IMR-90 (cell line): ENCODE data around the gene TCEAL3. TPM values are rescaled to one million over a fixed set of nuclear protein-coding genes. Genes with fewer than 3 reads are reported as not detected.

Experiments
- ATAC-seq: fragments of 200-7000 bp; cut with Tn5 transposase; 2 replicates; pipeline ENCODE4 v1.9.1; 2020; ENCODE audit warnings: low read depth, mild to moderate bottlenecking, moderate library complexity
- BruUV-seq: library from RNA; stranded (reverse); fragments of 400-500 nt; replicated peaks from 2 replicates; lab custom pipeline; 2021; lab: Mats Ljungman, UMichigan
- CTCF ChIA-PET: fragments of 300-600 bp; formaldehyde crosslinking; extraction: SDS; loops from one replicate; lab custom pipeline; 2021; ENCODE audit warnings: antibody characterized with exemption; lab: Yijun Ruan, JAX
- POLR2A ChIA-PET: fragments of 300-600 bp; sonication (Branson Sonifier 250); formaldehyde crosslinking; loops from one replicate; lab custom pipeline; 2022; ENCODE audit warnings: antibody characterized with exemption; ENCODE audit not compliant: unreplicated experiment; lab: Charles Lee
- DNase-seq: peaks from one replicate; pipeline ENCODE4 v3.0.0; 2013
- H2AFZ ChIP-seq: replicated peaks from 2 replicates; pipeline ENCODE3; 2013; ENCODE audit warnings: low read length, mild to moderate bottlenecking; ENCODE audit not compliant: poor library complexity
- H2AK5ac ChIP-seq: 2 replicates; pipeline ENCODE4 v1.6.1; 2013; ENCODE audit warnings: low read depth, low read length, inconsistent platforms
- H2AK9ac ChIP-seq: replicated peaks from 2 replicates; pipeline ENCODE3; 2013; ENCODE audit warnings: mild to moderate bottlenecking, low read depth, low read length, moderate library complexity; ENCODE audit not compliant: poor library complexity
- H2BK120ac ChIP-seq: 2 replicates; pipeline ENCODE4 v1.6.1; 2013; ENCODE audit warnings: low read depth, low read length, inconsistent platforms
- H2BK15ac ChIP-seq: 3 replicates; pipeline ENCODE4 v1.6.1; 2013; ENCODE audit warnings: low read depth, low read length, inconsistent platforms
- H2BK20ac ChIP-seq: 2 replicates; pipeline ENCODE4 v1.6.1; 2013; ENCODE audit warnings: low read depth, mild to moderate bottlenecking, inconsistent platforms, low read length, moderate library complexity
- H2BK5ac ChIP-seq: 2 replicates; pipeline ENCODE4 v1.6.1; 2013; ENCODE audit warnings: mild to moderate bottlenecking, low read depth, low read length, inconsistent platforms; ENCODE audit not compliant: poor library complexity, severe bottlenecking
- H3K14ac ChIP-seq: replicated peaks from 2 replicates; pipeline ENCODE4 v1.6.1; 2013; ENCODE audit warnings: low read depth, low read length, inconsistent platforms
- H3K18ac ChIP-seq: 2 replicates; pipeline ENCODE4 v1.6.1; 2013; ENCODE audit warnings: low read depth, low read length, control low read depth
- H3K23ac ChIP-seq: 2 replicates; pipeline ENCODE4 v1.6.1; 2013; ENCODE audit warnings: low read depth, low read length, inconsistent platforms
- H3K27ac ChIP-seq: 2 replicates; pipeline ENCODE4 v1.5.1; 2013; ENCODE audit warnings: mild to moderate bottlenecking, control low read depth, low read length; ENCODE audit not compliant: insufficient read depth
- H3K27me3 ChIP-seq: 2 replicates; pipeline ENCODE4 v1.6.1; 2013; ENCODE audit warnings: low read length; ENCODE audit not compliant: control insufficient read depth, insufficient read depth
- H3K36me3 ChIP-seq: 2 replicates; pipeline ENCODE4 v1.6.1; 2013; ENCODE audit warnings: low read length, mixed read lengths; ENCODE audit not compliant: control insufficient read depth, insufficient read depth
- H3K4ac ChIP-seq: 2 replicates; pipeline ENCODE4 v1.6.1; 2013; ENCODE audit warnings: low read depth, low read length, inconsistent platforms
- H3K4me1 ChIP-seq: 2 replicates; pipeline ENCODE4 v1.6.1; 2013; ENCODE audit warnings: low read length, mixed read lengths; ENCODE audit not compliant: control insufficient read depth, insufficient read depth
- H3K4me2 ChIP-seq: 2 replicates; pipeline ENCODE4 v1.6.1; 2013; ENCODE audit warnings: low read depth, mild to moderate bottlenecking, control low read depth, low read length, moderate library complexity
- H3K4me3 ChIP-seq: 2 replicates; pipeline ENCODE4 v1.5.1; 2013; ENCODE audit warnings: low read depth, mild to moderate bottlenecking, control low read depth, low read length, moderate library complexity; ENCODE audit not compliant: insufficient read depth
- H3K56ac ChIP-seq: 2 replicates; pipeline ENCODE4 v1.6.1; 2013; ENCODE audit warnings: low read length, inconsistent platforms; ENCODE audit not compliant: insufficient read depth; ENCODE audit errors: extremely low read depth
- H3K79me1 ChIP-seq, 2 experiments: 2 replicates each; pipeline ENCODE4 v1.6.1; 2013; ENCODE audit warnings: low read length in 2 of 2, inconsistent platforms in 1 of 2, low read depth in 1 of 2
- H3K9ac ChIP-seq: 2 replicates; pipeline ENCODE4 v1.6.1; 2013; ENCODE audit warnings: low read depth, low read length, control low read depth
- H3K9me1 ChIP-seq: 2 replicates; pipeline ENCODE4 v1.6.1; 2013; ENCODE audit warnings: low read length, inconsistent platforms; ENCODE audit not compliant: insufficient read depth
- H3K9me3 ChIP-seq: 2 replicates; pipeline ENCODE4 v1.6.1; 2013; ENCODE audit warnings: low read length; ENCODE audit not compliant: control insufficient read depth, insufficient read depth
- H4K20me1 ChIP-seq: 2 replicates; pipeline ENCODE4 v1.6.1; 2013; ENCODE audit warnings: low read length, inconsistent platforms; ENCODE audit not compliant: insufficient read depth
- H4K5ac ChIP-seq: 2 replicates; pipeline ENCODE4 v1.6.1; 2013; ENCODE audit warnings: mild to moderate bottlenecking, low read depth, low read length, control low read depth
- H4K8ac ChIP-seq, 2 experiments: 2 replicates each; pipeline ENCODE4 v1.6.1; 2013; ENCODE audit warnings: low read depth in 2 of 2, low read length in 2 of 2, control low read depth in 1 of 2, inconsistent platforms in 1 of 2
- H4K91ac ChIP-seq: 2 replicates; pipeline ENCODE4 v1.6.1; 2013; ENCODE audit warnings: low read depth, low read length, inconsistent platforms; ENCODE audit not compliant: insufficient read depth
- BHLHE40 ChIP-seq: fragments of 150-350 bp; IDR thresholded peaks from 2 replicates; pipeline ENCODE4 v1.6.1; 2016; ENCODE audit warnings: mild to moderate bottlenecking, low read depth, low read length
- CEBPB ChIP-seq: IDR thresholded peaks from 2 replicates; pipeline ENCODE4 v1.6.1; 2012; ENCODE audit warnings: low read depth, low read length, improper control_type of control experiment
- CHD1 ChIP-seq: IDR thresholded peaks from 2 replicates; pipeline ENCODE4 v1.6.1; 2012; ENCODE audit warnings: low read depth, low read length, improper control_type of control experiment
- FOS ChIP-seq: fragments of 150-350 bp; IDR thresholded peaks from 2 replicates; pipeline ENCODE4 v1.6.1; 2016; ENCODE audit warnings: low read depth, low read length
- MXI1 ChIP-seq: IDR thresholded peaks from 2 replicates; pipeline ENCODE4 v1.6.1; 2012; ENCODE audit warnings: low read depth, mild to moderate bottlenecking, low read length, moderate library complexity, borderline replicate concordance
- POLR2A ChIP-seq: IDR thresholded peaks from 2 replicates; pipeline ENCODE4 v1.6.1; 2012; ENCODE audit warnings: mild to moderate bottlenecking, low read depth, low read length
- RAD21 ChIP-seq: IDR thresholded peaks from 2 replicates; pipeline ENCODE4 v1.6.1; 2012; ENCODE audit warnings: low read length, improper control_type of control experiment
- RCOR1 ChIP-seq: IDR thresholded peaks from 2 replicates; pipeline ENCODE4 v1.6.1; 2012; ENCODE audit warnings: mild to moderate bottlenecking, low read length, improper control_type of control experiment; ENCODE audit not compliant: insufficient replicate concordance
- WGBS, 2 experiments: methylation state at CpG; one replicate each; pipeline versions ENCODE4 v1.1.5 to v1.1.7; 2013; ENCODE audit warnings: missing lambda C conversion rate in 2 of 2; ENCODE audit not compliant: insufficient read length in 1 of 2; ENCODE audit errors: extremely low coverage in 2 of 2; 5-methylcytosine and 5-hydroxymethylcytosine counted together
- dilution Hi-C: fragments of 300-500 bp; cut with HindIII; formaldehyde crosslinking; loops from one replicate; pipeline ENCODE4 v1.14.3; 2018; ENCODE audit warnings: low sequenced_read_pairs; ENCODE audit not compliant: unreplicated experiment
- in situ Hi-C: fragments of 300-500 bp; cut with MboI; formaldehyde crosslinking; loops from 3 replicates; pipeline ENCODE4 v1.14.3; 2019; ENCODE audit warnings: low sequenced_read_pairs, inconsistent platforms, mixed read lengths
- intact Hi-C: fragments of 100-400 bp; cut with micrococcal nuclease; formaldehyde crosslinking; loops from 2 replicates; pipeline ENCODE4 v1.10.0; 2022
- polyA plus RNA-seq, 3 experiments: library from polyadenylated mRNA; depleted of rRNA; stranded (reverse); fragments of >200 nt; gene quantifications; 2 replicates each; pipeline ENCODE4 v1.2.3, GENCODE V29; 2012; ENCODE audit warnings: low replicate concordance in 1 of 3
- total RNA-seq: library from RNA; depleted of rRNA; stranded (reverse); fragments of >200 nt; gene quantifications from 2 replicates; pipeline ENCODE4 v1.2.3, GENCODE V29; 2012
- TF ChIP-seq, protein P1 (sequence below): conservative IDR thresholded peaks from 2 replicates; pipeline ENCODE4 v1.5.1; 2012; ENCODE audit warnings: mild to moderate bottlenecking, low read depth, low read length, improper control_type of control experiment

The TCEAL3 gene
- total and polyA plus RNA-seq, 2 of the 4 experiments (the other 2 are of a cell fraction) = 3.2 to 24.2 TPM

DNA sequence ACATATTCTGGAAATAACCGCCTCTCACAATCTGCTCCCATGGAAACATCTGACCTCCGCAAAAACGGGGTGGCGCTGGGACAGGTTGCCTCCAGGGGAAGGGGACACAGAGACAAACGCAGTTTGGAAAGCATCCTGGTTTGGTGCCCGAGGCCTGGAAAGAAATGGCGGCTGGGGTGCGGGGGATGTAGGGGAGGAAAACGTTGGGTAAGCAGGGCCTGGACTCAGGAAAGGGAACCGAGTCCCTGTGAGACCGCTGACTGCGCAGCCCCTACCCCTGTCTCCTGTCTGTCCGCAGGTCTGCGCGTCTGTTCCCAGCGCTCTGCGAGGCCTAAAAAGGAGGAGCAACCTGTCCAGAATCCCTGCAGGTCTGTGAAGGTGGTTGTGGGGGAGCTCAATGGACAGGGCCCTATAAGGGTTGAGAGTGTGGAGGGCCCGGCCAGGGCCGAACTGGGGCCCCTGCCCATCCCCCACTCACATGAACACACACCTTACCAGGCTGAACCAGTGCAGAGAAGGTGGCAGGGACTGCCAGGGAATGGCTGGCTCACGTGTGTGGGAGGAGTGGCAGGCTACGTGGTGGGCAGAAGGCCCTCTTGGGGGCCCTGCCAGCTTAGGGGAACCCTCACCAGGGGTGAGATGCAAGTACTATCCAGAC is 672 bp downstream of the TCEAL3 start:
- CTCF ChIA-PET = no interaction called here
- Histone ChIP-seq H3K9ac (peak overlapping the region; percentile 89), H3K4me3 (peak overlapping the region; percentile 98), H2AK5ac (peak overlapping the region; percentile 77), H4K5ac (peak overlapping the region; percentile 72), H3K9me3 (no peaks in the 10 kb centered on the region), H3K18ac (peak overlapping the region; percentile 69), H2BK15ac (no peak overlapping the region), H2AFZ (peak overlapping the region; percentile 88), H3K56ac (peak overlapping the region; percentile 72; the same call in 1 of the 2 replicates), H3K36me3 (peaks cover 7% of the 10 kb centered on the region), H3K27me3 (no peaks in the 10 kb centered on the region), H2BK120ac (peak overlapping the region; percentile 26), H4K91ac (peak overlapping the region; percentile 58; the same call in 1 of the 2 replicates), H3K4ac (peak overlapping the region; percentile 86), H3K14ac (peak overlapping the region; percentile 81), H2AK9ac (peak overlapping the region; percentile 85), H4K20me1 (no peaks in the 10 kb centered on the region), H2BK20ac (no peak overlapping the region), H3K79me1 (peaks cover 3 to 28% of the 10 kb centered on the region in 2 experiments; a peak in 2 of 4 replicates), H3K4me2 (peak overlapping the region; percentile 86), H3K27ac (peak overlapping the region; percentile 74), H3K23ac (peak overlapping the region; percentile 5), H3K9me1 (no peaks in the 10 kb centered on the region), H2BK5ac (peak overlapping the region; percentile 76), H3K4me1 (peaks cover 4% of the 10 kb centered on the region; the same call in 1 of the 2 replicates), H4K8ac (peak overlapping the region; percentile 51 to 71; a peak in 2 of 4 replicates)
- no TSS peak for BruUV-seq
- ATAC-seq = peak; percentile 18
- 18% methylated on average over 10 of the region's 21 CpGs; no CpG with 5 or more reads in 1 of the 2 experiments for WGBS, 2 experiments
- in situ Hi-C loops = no loop called here
- intact Hi-C loops = no loop called here
- no peak for DNase-seq
- no peak for TF ChIP-seq BHLHE40
- no peak for TF ChIP-seq POLR2A
- no peak for TF ChIP-seq FOS
- TF ChIP-seq CHD1 = no peak
- TF ChIP-seq MXI1 = no peak
- TF ChIP-seq, protein P1, sequence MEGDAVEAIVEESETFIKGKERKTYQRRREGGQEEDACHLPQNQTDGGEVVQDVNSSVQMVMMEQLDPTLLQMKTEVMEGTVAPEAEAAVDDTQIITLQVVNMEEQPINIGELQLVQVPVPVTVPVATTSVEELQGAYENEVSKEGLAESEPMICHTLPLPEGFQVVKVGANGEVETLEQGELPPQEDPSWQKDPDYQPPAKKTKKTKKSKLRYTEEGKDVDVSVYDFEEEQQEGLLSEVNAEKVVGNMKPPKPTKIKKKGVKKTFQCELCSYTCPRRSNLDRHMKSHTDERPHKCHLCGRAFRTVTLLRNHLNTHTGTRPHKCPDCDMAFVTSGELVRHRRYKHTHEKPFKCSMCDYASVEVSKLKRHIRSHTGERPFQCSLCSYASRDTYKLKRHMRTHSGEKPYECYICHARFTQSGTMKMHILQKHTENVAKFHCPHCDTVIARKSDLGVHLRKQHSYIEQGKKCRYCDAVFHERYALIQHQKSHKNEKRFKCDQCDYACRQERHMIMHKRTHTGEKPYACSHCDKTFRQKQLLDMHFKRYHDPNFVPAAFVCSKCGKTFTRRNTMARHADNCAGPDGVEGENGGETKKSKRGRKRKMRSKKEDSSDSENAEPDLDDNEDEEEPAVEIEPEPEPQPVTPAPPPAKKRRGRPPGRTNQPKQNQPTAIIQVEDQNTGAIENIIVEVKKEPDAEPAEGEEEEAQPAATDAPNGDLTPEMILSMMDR = no peak
- no peak for TF ChIP-seq RAD21
- no peak for TF ChIP-seq RCOR1
- no peak for TF ChIP-seq CEBPB
- dilution Hi-C loops = no loop called here
- POLR2A ChIA-PET = no interaction called here
